HL-60 (cell line): ENCODE results near the gene HAUS5.

Experiments used
- DNase-seq, 2 experiments: peaks; one replicate each; pipeline ENCODE4 v3.0.0-alpha.2; 2010 to 2020; ENCODE audit warnings: low read depth in 1 of 2, low spot score in 1 of 2
- H3K27ac ChIP-seq: fragments of 250-450 bp; sonication (Bioruptor Pico); replicated peaks from 2 replicates; pipeline ENCODE4 v1.5.1; 2020; ENCODE audit warnings: mild to moderate bottlenecking, moderate library complexity
- H3K27me3 ChIP-seq: fragments of 250-450 bp; sonication (Bioruptor Pico); 2 replicates; pipeline ENCODE4 v1.5.1; 2021; ENCODE audit warnings: mild to moderate bottlenecking, moderate library complexity; ENCODE audit not compliant: insufficient read depth, poor library complexity, severe bottlenecking
- H3K4me3 ChIP-seq: replicated peaks from 2 replicates; pipeline ENCODE4 v1.5.1; 2011; ENCODE audit warnings: mild to moderate bottlenecking, control low read depth, low read length; ENCODE audit not compliant: insufficient read depth
- CTCF ChIP-seq: IDR thresholded peaks from one replicate; pipeline ENCODE4 v1.5.1; 2011; ENCODE audit warnings: low read length, control low read depth, inconsistent platforms; ENCODE audit not compliant: insufficient read depth
- GABPA ChIP-seq: IDR thresholded peaks from 2 replicates; pipeline ENCODE4 v1.6.1; 2012; ENCODE audit warnings: low read depth
- POLR2AphosphoS5 ChIP-seq: IDR thresholded peaks from 2 replicates; pipeline ENCODE4 v1.6.1; 2012; ENCODE audit warnings: low read depth
- SPI1 ChIP-seq: IDR thresholded peaks from 2 replicates; pipeline ENCODE4 v1.6.1; 2012; ENCODE audit warnings: low read depth, mild to moderate bottlenecking, borderline replicate concordance
- TF ChIP-seq, protein P1 (sequence below): IDR thresholded peaks from 2 replicates; pipeline ENCODE4 v1.6.1; 2012; ENCODE audit warnings: low read depth; ENCODE audit not compliant: insufficient replicate concordance

HAUS5 gene

GRCh38 chr19:35656700-35657099, 44.2 kb downstream of the HAUS5 start:
- no peak for DNase-seq
- Histone ChIP-seq H3K27ac (no peak overlapping the region), H3K4me3 (no peak overlapping the region), H3K27me3 (no peaks in the 10 kb centered on the region)
- TF ChIP-seq SPI1 (no peak), GABPA (no peak), CTCF (no peak), POLR2AphosphoS5 (no peak)
- TF ChIP-seq, protein P1, sequence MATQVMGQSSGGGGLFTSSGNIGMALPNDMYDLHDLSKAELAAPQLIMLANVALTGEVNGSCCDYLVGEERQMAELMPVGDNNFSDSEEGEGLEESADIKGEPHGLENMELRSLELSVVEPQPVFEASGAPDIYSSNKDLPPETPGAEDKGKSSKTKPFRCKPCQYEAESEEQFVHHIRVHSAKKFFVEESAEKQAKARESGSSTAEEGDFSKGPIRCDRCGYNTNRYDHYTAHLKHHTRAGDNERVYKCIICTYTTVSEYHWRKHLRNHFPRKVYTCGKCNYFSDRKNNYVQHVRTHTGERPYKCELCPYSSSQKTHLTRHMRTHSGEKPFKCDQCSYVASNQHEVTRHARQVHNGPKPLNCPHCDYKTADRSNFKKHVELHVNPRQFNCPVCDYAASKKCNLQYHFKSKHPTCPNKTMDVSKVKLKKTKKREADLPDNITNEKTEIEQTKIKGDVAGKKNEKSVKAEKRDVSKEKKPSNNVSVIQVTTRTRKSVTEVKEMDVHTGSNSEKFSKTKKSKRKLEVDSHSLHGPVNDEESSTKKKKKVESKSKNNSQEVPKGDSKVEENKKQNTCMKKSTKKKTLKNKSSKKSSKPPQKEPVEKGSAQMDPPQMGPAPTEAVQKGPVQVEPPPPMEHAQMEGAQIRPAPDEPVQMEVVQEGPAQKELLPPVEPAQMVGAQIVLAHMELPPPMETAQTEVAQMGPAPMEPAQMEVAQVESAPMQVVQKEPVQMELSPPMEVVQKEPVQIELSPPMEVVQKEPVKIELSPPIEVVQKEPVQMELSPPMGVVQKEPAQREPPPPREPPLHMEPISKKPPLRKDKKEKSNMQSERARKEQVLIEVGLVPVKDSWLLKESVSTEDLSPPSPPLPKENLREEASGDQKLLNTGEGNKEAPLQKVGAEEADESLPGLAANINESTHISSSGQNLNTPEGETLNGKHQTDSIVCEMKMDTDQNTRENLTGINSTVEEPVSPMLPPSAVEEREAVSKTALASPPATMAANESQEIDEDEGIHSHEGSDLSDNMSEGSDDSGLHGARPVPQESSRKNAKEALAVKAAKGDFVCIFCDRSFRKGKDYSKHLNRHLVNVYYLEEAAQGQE = no peak

- DNase-seq = no peak
- TF ChIP-seq, protein P1 = no peak
- no peak for TF ChIP-seq CTCF
- no peak for TF ChIP-seq SPI1
- TF ChIP-seq GABPA = no peak
- TF ChIP-seq POLR2AphosphoS5 = no peak
- Histone ChIP-seq H3K27me3 (no peaks in the 10 kb centered on the region), H3K27ac (no peak overlapping the region), H3K4me3 (no peak overlapping the region)
Measured at GRCh38 chr19:35657904-35658700, 45.6 kb downstream of the HAUS5 start.

GRCh38 chr19:35661995-35662340, 49.4 kb downstream of the HAUS5 start:
- no peak for TF ChIP-seq POLR2AphosphoS5
- TF ChIP-seq GABPA = no peak
- TF ChIP-seq, protein P1 = no peak
- TF ChIP-seq CTCF = no peak
- TF ChIP-seq SPI1 = no peak
- no peak for DNase-seq
- H3K27ac ChIP-seq = no peak overlapping the region
- no peak overlapping the region for H3K4me3 ChIP-seq
- H3K27me3 ChIP-seq = no peaks in the 10 kb centered on the region
